ENCODE measurements around the gene BTNL8.

Gene BTNL8

GRCh38 chr5:180915924-180916323 lies 17.0 kb downstream of the BTNL8 start:
- Histone ChIP-seq H3K27ac (ENCODE audit: low read depth, low read length) (no peak overlapping the region), H3K27me3 (ENCODE audit: insufficient read depth, low read length) (no peaks in the 10 kb centered on the region), H3K4me3 (ENCODE audit: low read length) (no peak overlapping the region), H3K36me3 (ENCODE audit: insufficient read depth, low read length) (no peaks in the 10 kb centered on the region), H3K9me3 (ENCODE audit: insufficient read depth, low read depth, low read length) (peaks cover 28% of the 10 kb centered on the region), H3K4me1 (ENCODE audit: insufficient read depth, low read length) (peaks cover 2% of the 10 kb centered on the region; the same call in 1 of the 2 replicates), H3K9ac (ENCODE audit: low read depth, low read length) (no peak overlapping the region)
- 54% methylated on average over 2 of the region's 3 CpGs for WGBS

- Histone ChIP-seq H3K4me3 (ENCODE audit: low read length) (no peak overlapping the region), H3K36me3 (ENCODE audit: insufficient read depth, low read length) (no peaks in the 10 kb centered on the region), H3K9me3 (ENCODE audit: insufficient read depth, low read depth, low read length) (peaks cover 30% of the 10 kb centered on the region), H3K27me3 (ENCODE audit: insufficient read depth, low read length) (no peaks in the 10 kb centered on the region), H3K4me1 (ENCODE audit: insufficient read depth, low read length) (no peaks in the 10 kb centered on the region; the same call in 1 of the 2 replicates), H3K27ac (ENCODE audit: low read depth, low read length) (no peak overlapping the region), H3K9ac (ENCODE audit: low read depth, low read length) (no peak overlapping the region)
- WGBS = 60% methylated on average over 1 of the region's 1 CpG
These were observed 19.4 kb downstream of the BTNL8 start for GRCh38 chr5:180918380-180918779.

GRCh38 chr5:180920710-180921109 lies 21.8 kb downstream of the BTNL8 start:
- no peaks in the 10 kb centered on the region; the same call in 1 of the 2 replicates for H3K4me1 ChIP-seq (ENCODE audit: insufficient read depth, low read length)
- no peak overlapping the region for H3K9ac ChIP-seq (ENCODE audit: low read depth, low read length)
- H3K9me3 ChIP-seq (ENCODE audit: insufficient read depth, low read depth, low read length) = peaks cover 30% of the 10 kb centered on the region
- H3K4me3 ChIP-seq (ENCODE audit: low read length) = no peak overlapping the region
- no peak overlapping the region for H3K27ac ChIP-seq (ENCODE audit: low read depth, low read length)
- H3K36me3 ChIP-seq (ENCODE audit: insufficient read depth, low read length) = no peaks in the 10 kb centered on the region
- no peaks in the 10 kb centered on the region for H3K27me3 ChIP-seq (ENCODE audit: insufficient read depth, low read length)

GRCh38 chr5:180922932-180923331 lies 24.0 kb downstream of the BTNL8 start:
- Histone ChIP-seq H3K4me1 (ENCODE audit: insufficient read depth, low read length) (no peaks in the 10 kb centered on the region; the same call in 1 of the 2 replicates), H3K27ac (ENCODE audit: low read depth, low read length) (no peak overlapping the region), H3K36me3 (ENCODE audit: insufficient read depth, low read length) (no peaks in the 10 kb centered on the region), H3K9ac (ENCODE audit: low read depth, low read length) (no peak overlapping the region), H3K4me3 (ENCODE audit: low read length) (no peak overlapping the region), H3K9me3 (ENCODE audit: insufficient read depth, low read depth, low read length) (peaks cover 27% of the 10 kb centered on the region), H3K27me3 (ENCODE audit: insufficient read depth, low read length) (no peaks in the 10 kb centered on the region)
- no CpG with 5 or more reads among the region's 1 CpG for WGBS

- Histone ChIP-seq H3K27ac (ENCODE audit: low read depth, low read length) (no peak overlapping the region), H3K9ac (ENCODE audit: low read depth, low read length) (no peak overlapping the region), H3K4me1 (ENCODE audit: insufficient read depth, low read length) (no peaks in the 10 kb centered on the region), H3K27me3 (ENCODE audit: insufficient read depth, low read length) (no peaks in the 10 kb centered on the region), H3K9me3 (ENCODE audit: insufficient read depth, low read depth, low read length) (peaks cover 39% of the 10 kb centered on the region), H3K4me3 (ENCODE audit: low read length) (no peak overlapping the region), H3K36me3 (ENCODE audit: insufficient read depth, low read length) (no peaks in the 10 kb centered on the region)
These were observed 33.7 kb downstream of the BTNL8 start for GRCh38 chr5:180932660-180933059.

- Histone ChIP-seq H3K4me1 (ENCODE audit: insufficient read depth, low read length) (no peaks in the 10 kb centered on the region), H3K9me3 (ENCODE audit: insufficient read depth, low read depth, low read length) (peaks cover 51% of the 10 kb centered on the region), H3K9ac (ENCODE audit: low read depth, low read length) (no peak overlapping the region), H3K27ac (ENCODE audit: low read depth, low read length) (no peak overlapping the region), H3K27me3 (ENCODE audit: insufficient read depth, low read length) (no peaks in the 10 kb centered on the region), H3K4me3 (ENCODE audit: low read length) (no peak overlapping the region), H3K36me3 (ENCODE audit: insufficient read depth, low read length) (no peaks in the 10 kb centered on the region)
- WGBS = 53% methylated on average over 4 of the region's 4 CpGs
These were observed 36.2 kb downstream of the BTNL8 start for GRCh38 chr5:180935203-180935602.

- no peak overlapping the region for H3K4me3 ChIP-seq (ENCODE audit: low read length)
- no peak overlapping the region for H3K9ac ChIP-seq (ENCODE audit: low read depth, low read length)
- H3K36me3 ChIP-seq (ENCODE audit: insufficient read depth, low read length) = no peaks in the 10 kb centered on the region
- whole genome bisulfite sequencing = 73% methylated on average over 6 of the region's 6 CpGs
- H3K4me1 ChIP-seq (ENCODE audit: insufficient read depth, low read length) = no peaks in the 10 kb centered on the region
- no peak overlapping the region for H3K27ac ChIP-seq (ENCODE audit: low read depth, low read length)
- no peaks in the 10 kb centered on the region for H3K27me3 ChIP-seq (ENCODE audit: insufficient read depth, low read length)
- H3K9me3 ChIP-seq (ENCODE audit: insufficient read depth, low read depth, low read length) = peaks cover 62% of the 10 kb centered on the region
These were observed 39.3 kb downstream of the BTNL8 start for GRCh38 chr5:180938294-180938693.

- 58% methylated on average over 3 of the region's 6 CpGs for WGBS
- Histone ChIP-seq H3K4me1 (ENCODE audit: insufficient read depth, low read length) (no peaks in the 10 kb centered on the region), H3K9ac (ENCODE audit: low read depth, low read length) (no peak overlapping the region), H3K4me3 (ENCODE audit: low read length) (no peak overlapping the region), H3K27me3 (ENCODE audit: insufficient read depth, low read length) (no peaks in the 10 kb centered on the region), H3K27ac (ENCODE audit: low read depth, low read length) (no peak overlapping the region), H3K36me3 (ENCODE audit: insufficient read depth, low read length) (no peaks in the 10 kb centered on the region), H3K9me3 (ENCODE audit: insufficient read depth, low read depth, low read length) (0 out of 2 replicates have a peak, but pooled peaks cover 8% of the 10 kb centered on the region)
These were observed 51.5 kb downstream of the BTNL8 start for GRCh38 chr5:180950291-180950949.

GRCh38 chr5:180959661-180960060 lies 60.7 kb downstream of the BTNL8 start:
- Histone ChIP-seq H3K9me3 (ENCODE audit: insufficient read depth, low read depth, low read length) (0 out of 2 replicates have a peak, but pooled peaks cover 4% of the 10 kb centered on the region), H3K9ac (ENCODE audit: low read depth, low read length) (no peak overlapping the region), H3K27me3 (ENCODE audit: insufficient read depth, low read length) (no peaks in the 10 kb centered on the region), H3K36me3 (ENCODE audit: insufficient read depth, low read length) (no peaks in the 10 kb centered on the region), H3K4me3 (ENCODE audit: low read length) (no peak overlapping the region), H3K4me1 (ENCODE audit: insufficient read depth, low read length) (no peaks in the 10 kb centered on the region), H3K27ac (ENCODE audit: low read depth, low read length) (no peak overlapping the region)
- WGBS = 85% methylated on average over 5 of the region's 5 CpGs

- H3K9me3 ChIP-seq (ENCODE audit: insufficient read depth, low read depth, low read length) = 0 out of 2 replicates have a peak, but pooled peaks cover 4% of the 10 kb centered on the region
- H3K9ac ChIP-seq (ENCODE audit: low read depth, low read length) = no peak overlapping the region
- H3K27ac ChIP-seq (ENCODE audit: low read depth, low read length) = no peak overlapping the region
- H3K4me1 ChIP-seq (ENCODE audit: insufficient read depth, low read length) = no peaks in the 10 kb centered on the region
- 78% methylated on average over 3 of the region's 3 CpGs for WGBS
- H3K4me3 ChIP-seq (ENCODE audit: low read length) = no peak overlapping the region
- H3K27me3 ChIP-seq (ENCODE audit: insufficient read depth, low read length) = no peaks in the 10 kb centered on the region
- no peaks in the 10 kb centered on the region for H3K36me3 ChIP-seq (ENCODE audit: insufficient read depth, low read length)
These were observed 61.2 kb downstream of the BTNL8 start for GRCh38 chr5:180960209-180960608.

GRCh38 chr5:180969406-180969805 lies 70.4 kb downstream of the BTNL8 start:
- H3K36me3 ChIP-seq (ENCODE audit: insufficient read depth, low read length) = no peaks in the 10 kb centered on the region
- H3K27ac ChIP-seq (ENCODE audit: low read depth, low read length) = no peak overlapping the region
- WGBS = 89% methylated on average over 23 of the region's 23 CpGs
- H3K27me3 ChIP-seq (ENCODE audit: insufficient read depth, low read length) = no peaks in the 10 kb centered on the region
- no peak overlapping the region for H3K9ac ChIP-seq (ENCODE audit: low read depth, low read length)
- no peaks in the 10 kb centered on the region for H3K4me1 ChIP-seq (ENCODE audit: insufficient read depth, low read length)
- H3K4me3 ChIP-seq (ENCODE audit: low read length) = no peak overlapping the region
- peaks cover 9% of the 10 kb centered on the region for H3K9me3 ChIP-seq (ENCODE audit: insufficient read depth, low read depth, low read length)

- no peak overlapping the region for H3K27ac ChIP-seq (ENCODE audit: low read depth, low read length)
- 89% methylated on average over 31 of the region's 31 CpGs for WGBS
- H3K9ac ChIP-seq (ENCODE audit: low read depth, low read length) = no peak overlapping the region
These were observed 71.4 kb downstream of the BTNL8 start for GRCh38 chr5:180970336-180970735.

More at GRCh38 chr5:180970336-180970735, 71.4 kb downstream of the BTNL8 start:
- Histone ChIP-seq H3K4me3 (ENCODE audit: low read length) (no peak overlapping the region), H3K27me3 (ENCODE audit: insufficient read depth, low read length) (no peaks in the 10 kb centered on the region), H3K36me3 (ENCODE audit: insufficient read depth, low read length) (no peaks in the 10 kb centered on the region), H3K4me1 (ENCODE audit: insufficient read depth, low read length) (no peaks in the 10 kb centered on the region), H3K9me3 (ENCODE audit: insufficient read depth, low read depth, low read length) (peaks cover 9% of the 10 kb centered on the region)

Measured in HUES64 (cell line).